GM18499 (cell line): ENCODE measurements around the gene ARHGEF11.

Experiments used
- ATAC-seq: cut with Tn5 transposase; IDR thresholded peaks from one replicate; pipeline ENCODE4 v1.9.1; 2021; ENCODE audit warnings: moderate number of reproducible peaks; ENCODE audit not compliant: insufficient read depth, unreplicated experiment

The ARHGEF11 gene

DNA sequence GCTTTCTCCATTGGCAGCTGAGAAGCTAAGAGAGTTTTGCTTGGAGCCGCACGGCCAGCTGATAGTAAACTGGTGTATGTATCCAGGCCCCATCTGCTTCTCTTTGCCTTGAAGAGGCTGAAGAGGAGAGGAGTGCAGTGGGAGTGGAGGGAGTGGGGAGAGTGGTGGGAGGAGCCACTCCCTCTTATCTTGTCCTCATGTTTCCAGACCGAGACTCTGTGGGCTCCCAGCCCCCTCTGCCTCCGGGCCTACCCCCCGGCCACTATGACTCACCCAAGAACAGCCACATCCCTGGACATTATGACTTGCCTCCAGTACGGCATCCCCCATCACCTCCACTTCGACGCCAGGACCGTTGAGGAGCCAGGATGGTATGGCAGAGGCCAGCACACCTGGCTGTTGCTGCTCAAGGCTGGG lies 131.1 kb downstream of the ARHGEF11 start:
- ATAC-seq, result no peak

DNA sequence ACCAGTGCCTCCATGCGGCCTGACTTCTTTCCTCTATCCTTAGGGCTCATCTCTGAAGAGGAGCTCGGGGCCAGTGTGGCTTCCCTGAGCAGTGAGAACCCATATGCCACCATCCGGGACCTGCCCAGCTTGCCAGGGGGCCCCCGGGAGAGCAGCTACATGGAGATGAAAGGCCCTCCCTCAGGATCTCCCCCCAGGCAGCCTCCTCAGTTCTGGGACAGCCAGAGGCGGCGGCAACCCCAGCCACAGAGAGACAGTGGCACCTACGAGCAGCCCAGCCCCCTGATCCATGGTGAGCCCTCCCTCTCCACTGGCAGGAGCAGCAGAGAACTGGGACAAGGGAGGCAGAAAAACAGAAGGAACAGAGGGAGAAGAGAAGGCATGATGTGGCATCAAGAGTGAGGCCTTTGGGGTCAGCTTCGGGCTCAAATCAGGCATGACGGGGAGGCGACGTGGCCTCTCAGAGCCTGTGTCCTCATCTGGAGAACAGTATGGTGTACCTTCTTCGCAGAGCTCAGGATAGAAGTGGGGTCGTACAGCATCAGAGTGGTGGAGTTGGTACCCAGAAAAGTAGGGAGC lies 131.6 kb downstream of the ARHGEF11 start:
- no peak for ATAC-seq

DNA sequence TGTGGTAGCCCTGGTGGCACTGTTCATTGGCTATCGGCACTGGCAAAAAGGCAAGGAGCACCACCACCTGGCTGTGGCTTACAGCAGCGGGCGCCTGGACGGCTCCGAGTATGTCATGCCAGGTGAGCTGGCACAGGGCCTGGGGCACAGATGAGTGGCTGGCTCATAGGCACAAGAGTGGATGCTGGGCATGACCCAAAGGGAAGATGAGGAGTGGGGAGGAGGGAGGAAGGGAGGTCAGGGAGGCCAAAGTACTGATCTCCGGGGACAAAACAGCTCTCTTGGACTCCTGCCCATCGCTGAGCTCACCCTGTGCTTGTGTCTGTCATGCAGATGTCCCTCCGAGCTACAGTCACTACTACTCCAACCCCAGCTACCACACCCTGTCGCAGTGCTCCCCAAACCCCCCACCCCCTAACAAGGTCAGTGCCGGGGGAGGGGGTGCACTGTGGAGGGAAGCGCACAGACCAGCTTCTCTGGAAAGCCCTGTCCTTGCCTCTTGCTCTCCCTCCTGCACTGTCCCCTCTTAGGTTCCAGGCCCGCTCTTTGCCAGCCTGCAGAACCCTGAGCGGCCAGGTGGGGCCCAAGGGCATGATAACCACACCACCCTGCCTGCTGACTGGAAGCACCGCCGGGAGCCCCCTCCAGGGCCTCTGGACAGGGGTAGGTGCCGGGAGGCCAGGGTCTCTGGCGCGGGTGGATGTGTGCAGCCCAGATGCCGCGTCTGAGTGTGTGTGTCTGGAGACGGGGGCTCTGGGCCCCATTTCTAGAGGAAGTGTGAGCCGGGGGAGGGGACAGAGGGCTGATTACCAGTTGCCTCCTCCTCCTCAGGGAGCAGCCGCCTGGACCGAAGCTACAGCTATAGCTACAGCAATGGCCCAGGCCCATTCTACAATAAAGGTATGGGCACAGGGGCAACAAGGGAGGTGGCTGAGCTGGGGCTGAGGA lies 132.4 kb downstream of the ARHGEF11 start:
- no peak for ATAC-seq

DNA sequence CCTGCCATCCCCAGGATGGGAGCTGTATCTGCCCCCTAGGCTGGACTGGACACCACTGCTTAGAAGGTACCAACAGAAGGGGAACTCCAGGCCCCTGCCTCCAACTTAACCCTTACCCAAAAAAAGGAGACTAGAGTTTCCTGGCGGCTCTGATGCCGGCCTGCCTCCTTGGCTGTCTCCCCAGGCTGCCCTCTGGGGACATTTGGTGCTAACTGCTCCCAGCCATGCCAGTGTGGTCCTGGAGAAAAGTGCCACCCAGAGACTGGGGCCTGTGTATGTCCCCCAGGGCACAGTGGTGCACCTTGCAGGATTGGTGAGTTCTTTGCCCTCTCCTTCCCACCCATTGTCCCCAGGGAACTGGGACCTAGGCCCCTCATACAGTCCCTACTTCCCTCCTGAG lies 133.2 kb downstream of the ARHGEF11 start:
- ATAC-seq, result no peak

DNA sequence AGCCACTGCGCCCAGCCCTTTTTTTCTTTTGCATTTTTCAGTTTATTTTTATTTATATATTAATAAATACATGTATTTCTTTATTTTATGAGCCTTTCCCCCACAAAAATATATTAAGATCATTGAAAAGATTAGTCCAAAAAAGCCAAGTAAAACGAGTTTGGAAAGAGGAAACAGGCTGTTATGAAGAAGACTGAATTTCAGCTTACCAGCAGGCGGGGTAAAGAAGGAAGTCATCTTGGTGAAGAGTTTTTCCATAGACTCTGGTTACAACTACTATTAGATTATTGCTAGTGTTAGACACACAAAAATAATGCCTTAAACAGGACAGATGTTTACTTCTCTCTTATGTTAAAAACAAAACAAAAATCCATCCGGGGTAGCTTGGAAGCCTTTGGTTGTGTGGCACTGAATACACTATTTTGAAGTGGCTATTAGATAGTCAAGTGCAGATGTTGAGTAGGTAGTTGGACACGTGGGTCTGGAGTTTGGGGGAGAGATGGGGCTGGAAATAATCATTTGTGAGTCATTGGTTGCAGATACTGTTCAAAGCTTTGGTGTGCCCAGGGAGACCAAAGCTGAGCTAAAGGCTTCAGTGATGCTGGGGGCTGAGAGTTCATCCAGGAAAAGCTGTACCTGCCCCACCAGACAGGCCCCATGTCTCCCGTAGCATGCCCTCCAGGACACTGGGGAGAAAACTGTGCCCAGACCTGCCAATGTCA lies 133.8 kb downstream of the ARHGEF11 start:
- ATAC-seq, result no peak

DNA sequence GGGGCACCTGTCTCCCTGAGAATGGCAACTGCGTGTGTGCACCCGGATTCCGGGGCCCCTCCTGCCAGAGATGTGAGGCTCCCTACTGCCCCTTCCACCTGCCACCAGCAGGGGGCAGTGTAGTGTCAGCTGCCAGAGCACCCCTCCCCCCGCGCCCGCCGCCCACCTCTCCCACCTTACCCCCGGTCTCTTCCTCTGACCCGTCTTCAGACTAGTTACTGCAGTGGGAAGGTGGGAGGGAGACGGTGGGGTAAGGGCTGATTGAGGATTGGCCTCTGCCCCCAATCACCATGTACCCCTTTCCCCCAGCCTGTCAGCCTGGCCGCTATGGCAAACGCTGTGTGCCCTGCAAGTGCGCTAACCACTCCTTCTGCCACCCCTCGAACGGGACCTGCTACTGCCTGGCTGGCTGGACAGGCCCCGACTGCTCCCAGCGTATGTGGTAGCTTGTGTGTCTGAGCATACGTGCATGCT lies 135.2 kb downstream of the ARHGEF11 start:
- ATAC-seq, result no peak

DNA sequence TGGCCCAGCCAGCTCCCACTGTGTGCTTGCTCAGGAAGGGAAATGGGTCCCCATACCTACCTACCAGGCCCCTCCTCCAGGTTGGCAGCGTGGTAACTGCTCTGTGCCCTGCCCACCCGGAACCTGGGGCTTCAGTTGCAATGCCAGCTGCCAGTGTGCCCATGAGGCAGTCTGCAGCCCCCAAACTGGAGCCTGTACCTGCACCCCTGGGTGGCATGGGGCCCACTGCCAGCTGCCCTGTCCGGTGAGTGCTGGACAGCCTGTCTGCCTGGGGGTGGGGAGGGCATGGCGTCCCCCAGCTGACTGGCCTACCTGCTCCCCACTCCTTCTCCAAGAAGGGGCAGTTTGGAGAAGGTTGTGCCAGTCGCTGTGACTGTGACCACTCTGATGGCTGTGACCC lies 135.9 kb downstream of the ARHGEF11 start:
- no peak for ATAC-seq

DNA sequence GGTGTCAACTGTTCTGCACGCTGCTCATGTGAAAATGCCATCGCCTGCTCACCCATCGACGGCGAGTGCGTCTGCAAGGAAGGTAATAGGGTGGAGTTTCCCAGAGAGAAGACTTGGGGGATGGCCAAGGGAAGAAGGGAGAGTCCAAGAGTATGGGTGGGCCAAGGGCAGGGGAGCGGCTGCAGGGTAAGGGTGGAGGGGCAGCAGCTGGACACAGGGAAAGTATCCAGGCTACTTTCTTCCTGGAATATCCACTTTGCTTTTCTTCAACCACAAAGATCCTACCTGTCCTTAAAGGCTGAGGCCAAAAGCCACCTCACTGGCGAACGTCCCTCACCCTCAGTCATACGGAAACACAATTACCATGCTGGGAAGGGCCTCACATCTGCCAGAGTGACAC lies 136.6 kb downstream of the ARHGEF11 start:
- ATAC-seq, result no peak

DNA sequence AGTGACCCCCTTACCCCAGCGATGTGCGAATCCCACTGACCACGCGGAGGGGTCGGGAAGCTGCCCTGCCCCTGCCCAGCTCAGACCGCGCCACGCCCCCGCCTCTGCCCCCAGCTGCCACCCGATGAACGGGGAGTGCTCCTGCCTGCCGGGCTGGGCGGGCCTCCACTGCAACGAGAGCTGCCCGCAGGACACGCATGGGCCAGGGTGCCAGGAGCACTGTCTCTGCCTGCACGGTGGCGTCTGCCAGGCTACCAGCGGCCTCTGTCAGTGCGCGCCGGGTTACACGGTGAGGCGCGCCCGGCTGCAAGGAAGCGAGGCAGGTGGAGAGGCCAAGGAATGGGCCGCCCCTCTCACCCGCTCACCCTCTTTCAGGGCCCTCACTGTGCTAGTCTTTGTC lies 137.0 kb downstream of the ARHGEF11 start:
- ATAC-seq, result no peak

DNA sequence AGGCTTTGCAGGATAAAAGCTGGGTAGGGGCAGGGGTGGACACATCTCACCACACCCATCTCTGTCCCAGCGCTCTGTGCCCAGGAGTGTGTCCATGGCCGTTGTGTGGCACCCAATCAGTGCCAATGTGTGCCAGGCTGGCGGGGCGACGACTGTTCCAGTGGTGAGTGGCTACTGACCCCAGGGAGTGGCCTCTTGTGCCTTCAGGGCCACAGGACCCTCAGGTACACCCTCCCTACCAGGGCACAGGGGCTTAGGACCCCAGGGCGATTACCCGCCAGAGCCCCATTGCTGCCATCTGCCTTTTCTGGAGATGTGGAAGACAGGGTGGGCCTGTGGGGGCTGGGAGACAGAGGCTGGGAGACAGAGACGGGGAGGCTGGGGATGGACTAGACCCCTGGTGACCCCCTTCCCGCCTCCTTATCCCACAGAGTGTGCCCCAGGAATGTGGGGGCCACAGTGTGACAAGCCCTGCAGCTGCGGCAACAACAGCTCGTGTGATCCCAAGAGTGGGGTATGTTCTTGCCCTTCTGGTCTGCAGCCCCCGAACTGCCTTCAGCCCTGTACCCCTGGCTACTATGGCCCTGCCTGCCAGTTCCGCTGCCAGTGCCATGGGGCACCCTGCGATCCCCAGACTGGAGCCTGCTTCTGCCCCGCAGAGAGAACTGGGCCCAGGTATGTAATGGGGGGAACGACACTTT lies 139.2 kb downstream of the ARHGEF11 start:
- ATAC-seq, result no peak

DNA sequence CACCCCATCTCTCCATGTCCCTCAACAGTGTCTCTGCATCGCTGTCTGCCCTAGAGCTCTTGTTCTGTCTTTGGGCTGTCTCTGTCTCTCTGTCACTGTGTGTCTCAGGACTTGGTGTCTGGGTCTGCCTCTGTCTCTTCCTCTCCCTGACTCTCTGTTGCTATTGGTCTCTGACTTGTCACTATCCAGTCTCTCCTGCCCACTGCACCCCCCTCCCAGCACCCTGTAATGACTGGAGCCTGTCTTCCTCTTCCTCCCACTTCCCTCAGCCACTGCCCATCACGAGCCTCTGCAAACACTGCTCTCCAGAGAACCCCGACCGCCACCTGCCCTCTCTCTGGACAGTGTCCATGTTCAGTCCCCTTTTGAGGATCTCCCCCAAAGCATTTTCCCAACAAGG lies 139.9 kb downstream of the ARHGEF11 start:
- ATAC-seq, result no peak

DNA sequence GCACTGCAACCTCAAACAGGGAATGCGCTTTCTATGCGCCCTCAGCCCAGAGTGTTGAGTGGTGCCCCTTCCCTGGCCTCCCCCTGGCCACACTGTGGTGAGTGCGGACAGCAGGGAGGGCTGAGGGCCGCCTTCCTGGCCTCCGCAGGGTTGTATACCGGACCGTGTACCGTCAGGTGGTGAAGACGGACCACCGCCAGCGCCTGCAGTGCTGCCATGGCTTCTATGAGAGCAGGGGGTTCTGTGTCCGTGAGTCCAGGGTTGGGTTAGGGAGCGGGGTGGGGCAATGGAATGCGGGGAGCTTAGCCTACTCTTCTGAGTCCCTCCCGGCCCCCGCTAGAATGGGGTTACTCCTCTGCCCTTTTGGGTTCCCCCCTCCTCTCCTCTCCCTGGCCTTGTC lies 140.4 kb downstream of the ARHGEF11 start:
- ATAC-seq, result no peak

DNA sequence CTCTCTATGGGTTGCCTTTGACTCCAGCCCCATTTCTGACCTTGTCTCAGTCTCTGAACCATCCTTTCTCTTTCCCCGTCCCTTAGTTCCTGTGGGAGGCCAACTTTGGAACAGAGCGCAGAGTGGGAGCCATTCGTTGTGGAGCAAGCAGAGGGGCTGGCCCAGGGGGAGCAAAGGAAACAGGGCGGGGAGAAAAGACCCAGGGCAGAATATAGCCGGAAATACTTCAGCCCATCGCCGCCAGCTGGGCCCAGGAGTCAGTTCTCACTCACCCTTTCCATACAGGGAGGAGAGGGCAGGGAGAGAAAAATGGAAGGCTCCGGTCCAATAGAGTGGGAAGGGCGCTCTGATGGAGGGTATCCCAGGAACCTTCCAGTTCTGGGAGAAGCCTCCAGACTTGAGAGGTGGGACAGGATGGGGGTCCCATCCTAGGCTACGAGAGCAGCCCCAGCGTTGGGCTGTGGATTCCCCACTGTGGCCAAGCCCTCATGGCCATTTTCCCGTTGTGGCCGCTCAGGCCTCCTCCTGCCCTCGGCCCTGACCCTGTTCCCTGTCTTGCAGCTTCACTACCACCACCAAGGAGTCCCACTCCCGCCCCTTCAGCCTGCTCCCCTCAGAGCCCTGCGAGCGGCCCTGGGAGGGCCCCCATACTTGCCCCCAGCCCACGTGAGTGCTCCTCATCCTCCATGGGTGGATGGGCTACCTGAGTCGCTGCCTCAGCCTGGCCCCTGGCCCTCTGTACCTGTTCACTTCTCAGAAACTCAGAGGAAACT lies 141.2 kb downstream of the ARHGEF11 start:
- ATAC-seq, result no peak

DNA sequence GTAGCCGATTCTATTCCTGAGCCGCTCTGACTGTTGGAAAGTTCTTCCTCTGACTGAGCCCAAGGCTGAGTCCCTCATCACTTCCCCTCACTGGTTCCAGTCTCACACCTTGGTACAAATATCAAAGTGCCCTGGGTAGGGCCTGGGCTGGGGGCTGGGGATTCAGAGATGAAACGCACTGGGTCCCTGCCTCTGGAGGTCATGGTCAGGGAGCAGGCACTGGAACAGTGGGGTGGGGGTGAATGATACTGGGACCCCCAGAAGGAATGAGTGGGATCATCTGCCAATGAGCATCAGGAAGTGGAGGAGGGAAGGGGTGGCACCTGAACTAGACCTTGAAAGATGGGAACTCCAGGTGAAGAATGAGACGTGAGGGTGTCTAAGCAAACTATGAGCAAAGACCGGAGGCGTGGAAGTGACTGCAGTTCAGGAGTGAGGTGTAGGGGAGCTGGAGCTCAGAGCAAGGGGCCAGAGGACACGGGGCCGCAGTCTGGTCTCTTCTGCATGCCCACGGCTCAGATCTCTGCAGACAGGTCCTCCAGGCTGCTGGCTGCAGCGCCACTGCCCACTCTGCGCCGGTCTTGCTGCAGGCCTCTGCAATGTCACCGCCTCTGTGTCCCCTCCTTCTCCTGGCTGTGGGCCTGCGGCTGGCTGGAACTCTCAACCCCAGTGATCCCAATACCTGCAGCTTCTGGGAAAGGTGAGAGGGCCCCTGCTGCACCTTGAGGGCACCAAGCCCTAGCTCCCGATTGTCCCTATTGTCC lies 142.0 kb downstream of the ARHGEF11 start:
- no peak for ATAC-seq

DNA sequence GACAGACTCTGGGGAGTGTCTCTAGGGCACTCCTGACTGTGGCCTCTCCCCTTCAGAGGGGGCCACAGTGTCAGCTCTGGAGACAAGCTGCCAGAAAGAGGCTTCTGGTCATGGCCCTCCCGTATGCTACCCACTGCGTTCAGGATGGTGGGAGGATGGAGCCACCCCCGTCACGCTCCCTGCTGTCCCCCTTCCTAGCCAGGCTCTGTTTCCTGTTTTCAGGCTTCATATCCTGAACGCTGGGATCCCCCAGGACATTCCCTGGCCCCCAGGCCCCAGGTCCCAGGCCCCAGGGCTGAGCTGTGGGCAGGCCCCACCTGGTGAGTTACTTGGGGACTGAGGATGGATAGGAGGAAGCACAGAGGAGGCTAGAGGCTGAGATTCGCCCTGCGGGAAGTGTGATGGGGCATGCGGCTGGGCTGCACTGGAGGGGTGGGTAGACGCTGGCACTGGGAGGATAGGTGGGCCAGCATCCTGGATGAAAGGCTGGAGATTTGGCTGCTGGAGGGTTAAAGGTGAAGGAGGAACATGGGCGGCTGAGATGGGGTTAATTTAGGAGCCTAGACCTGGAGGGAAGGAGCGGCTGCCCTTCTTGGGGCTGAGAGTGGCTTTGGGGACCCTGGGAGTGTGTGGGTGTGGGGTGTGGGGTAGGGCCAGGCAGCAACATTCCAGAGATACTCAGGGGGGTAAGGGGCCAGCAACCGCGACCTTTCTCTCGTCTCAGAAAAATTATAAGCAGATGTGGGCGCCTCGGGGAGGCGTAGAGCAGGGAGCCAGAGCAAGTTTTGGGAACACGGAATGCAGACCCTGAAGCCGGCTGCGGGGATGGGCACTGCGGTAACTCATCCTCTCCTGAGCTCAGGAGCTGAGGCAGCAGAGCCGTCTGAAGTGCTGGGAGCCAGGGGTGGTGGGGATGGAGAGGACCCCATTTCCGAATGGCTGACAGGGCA lies 143.3 kb downstream of the ARHGEF11 start:
- ATAC-seq, result no peak

DNA sequence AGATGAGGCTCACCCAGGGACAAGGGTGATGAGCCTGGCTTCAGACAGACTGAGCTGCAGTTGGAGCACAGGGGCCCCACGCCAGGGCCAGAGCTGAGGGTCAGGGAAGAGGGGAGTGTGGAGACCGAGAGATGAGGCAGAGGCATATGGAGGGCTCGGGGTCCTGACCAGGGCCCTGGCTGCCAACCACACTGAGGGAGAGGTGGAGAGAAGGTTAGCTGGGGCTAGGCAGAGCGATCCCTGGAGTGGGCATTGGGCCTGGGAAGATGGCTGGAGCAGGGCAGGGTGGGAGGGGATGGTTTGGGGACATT lies 144.0 kb downstream of the ARHGEF11 start:
- ATAC-seq, result no peak

DNA sequence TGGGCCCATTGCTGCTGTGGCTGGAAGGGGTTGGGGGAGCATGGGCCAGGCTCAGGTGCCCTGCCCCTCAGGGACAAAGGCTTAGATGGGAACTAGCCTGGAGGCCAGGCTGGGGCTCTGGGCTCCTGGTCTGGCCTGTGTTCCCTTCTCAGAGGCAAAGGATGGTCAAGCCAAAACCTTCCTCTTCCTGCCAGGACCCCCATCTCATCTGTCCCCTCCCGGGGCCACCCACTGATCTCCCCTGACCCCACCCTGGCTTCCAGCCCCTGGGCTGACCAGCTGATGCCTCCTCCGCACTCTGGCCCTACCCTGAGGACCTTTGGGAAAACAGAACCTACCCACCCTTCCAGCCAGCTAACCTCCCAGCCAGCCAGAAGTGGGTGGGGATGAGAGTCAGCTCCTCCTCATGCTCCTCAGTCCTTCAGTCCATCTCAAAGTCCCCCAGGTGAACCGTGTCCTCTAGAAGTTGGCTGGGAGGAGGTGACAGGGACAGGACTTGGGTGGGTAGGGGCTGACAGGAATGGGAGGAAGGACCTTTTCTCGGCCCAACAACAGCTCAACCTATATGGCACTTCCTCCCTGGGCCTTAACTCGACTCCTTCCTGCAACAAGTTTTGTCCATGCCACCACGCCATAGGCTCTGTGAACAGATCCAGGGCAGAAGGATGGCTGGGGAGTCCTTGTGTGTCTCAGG lies 144.5 kb downstream of the ARHGEF11 start:
- ATAC-seq, result no peak
